ENCODE results near the gene TNS4. TPM values are rescaled to one million over a fixed set of nuclear protein-coding genes. Genes with fewer than 3 reads are reported as not detected.

TNS4 gene
- total and polyA plus RNA-seq, 8 donors, result 0.18 to 23.2 (median 0.76) TPM; not detected in 2

- TF ChIP-seq CTCF (IDR thresholded peaks at IDR 0.05) (no peak), POLR2AphosphoS5 (IDR thresholded peaks at IDR 0.05) (no peak), POLR2A (IDR thresholded peaks at IDR 0.05) (no peak), EP300 (IDR thresholded peaks at IDR 0.05) (no peak)
- Histone ChIP-seq H3K4me3 (no peak overlapping the region), H3K27me3 (no peaks in the 10 kb centered on the region), H3K4me1 (peaks cover 3 to 45% (median 32%) of the 10 kb centered on the region in 4 donors), H3K36me3 (no peaks in the 10 kb centered on the region), H3K9me3 (no peaks in the 10 kb centered on the region), H3K27ac (no peak overlapping the region)
- 85 to 93% (median 88%) methylated on average over 5 of the region's 5 CpGs for WGBS, 5 donors
- intact Hi-C loops (cut with DNase I; ENCODE audit: low total_unique reads), result no loop called here
- no peak for DNase-seq
These were observed 37.0 kb downstream of the TNS4 start for GRCh38 chr17:40464392-40464855.

- Histone ChIP-seq H3K4me1 (peaks cover 9 to 58% (median 43%) of the 10 kb centered on the region in 4 donors), H3K27me3 (no peaks in the 10 kb centered on the region), H3K36me3 (peaks cover 0 to 4% (median under 1%) of the 10 kb centered on the region in 4 donors), H3K9me3 (no peaks in the 10 kb centered on the region), H3K27ac (peak overlapping the region in 4 of 5 donors; percentile 57 to 71 (median 64)), H3K4me3 (no peak overlapping the region)
- TF ChIP-seq CTCF (IDR thresholded peaks at IDR 0.05) (no peak), POLR2AphosphoS5 (IDR thresholded peaks at IDR 0.05) (peak in 1 of 3 donors; percentile 14), EP300 (IDR thresholded peaks at IDR 0.05) (no peak), POLR2A (IDR thresholded peaks at IDR 0.05) (no peak)
- 61 to 77% (median 71%) methylated on average over 11 of the region's 11 CpGs for WGBS, 5 donors
- intact Hi-C loops (cut with DNase I; ENCODE audit: low total_unique reads), result no loop called here
- peak in 1 of 2 donors; percentile 43 for DNase-seq
These were observed 38.3 kb downstream of the TNS4 start for GRCh38 chr17:40463122-40463550.

GRCh38 chr17:40462343-40463121 is 38.9 kb downstream of the TNS4 start:
- no peaks in the 10 kb centered on the region for H3K9me3 ChIP-seq
- H3K4me3 ChIP-seq, result no peak overlapping the region
- no peak for DNase-seq
- 53 to 83% (median 73%) methylated on average over 8 to 9 of the region's 9 CpGs for WGBS, 5 donors
- no peaks in the 10 kb centered on the region for H3K27me3 ChIP-seq
- peaks cover 0 to 8% (median 5%) of the 10 kb centered on the region in 4 donors for H3K36me3 ChIP-seq
- TF ChIP-seq CTCF (IDR thresholded peaks at IDR 0.05), result no peak
- no peak for TF ChIP-seq POLR2AphosphoS5 (IDR thresholded peaks at IDR 0.05)
- intact Hi-C loops (cut with DNase I; ENCODE audit: low total_unique reads), result no loop called here
- H3K27ac ChIP-seq, result peak overlapping the region in 4 of 5 donors; percentile 57 to 71 (median 64)
- peaks cover 15 to 64% (median 49%) of the 10 kb centered on the region in 4 donors for H3K4me1 ChIP-seq

GRCh38 chr17:40461732-40462342 is 39.6 kb downstream of the TNS4 start:
- Histone ChIP-seq H3K9me3 (no peaks in the 10 kb centered on the region), H3K36me3 (peaks cover 2 to 15% (median 11%) of the 10 kb centered on the region in 4 donors), H3K4me1 (peaks cover 21 to 71% (median 55%) of the 10 kb centered on the region in 4 donors), H3K27ac (peak overlapping the region in 4 of 5 donors; percentile 57 to 71 (median 64)), H3K4me3 (no peak overlapping the region), H3K27me3 (no peaks in the 10 kb centered on the region)
- DNase-seq, result peak in 1 of 2 donors; percentile 64
- WGBS, 5 donors, result 56 to 81% (median 75%) methylated on average over 11 to 12 of the region's 12 CpGs
- intact Hi-C loops (cut with DNase I; ENCODE audit: low total_unique reads), result no loop called here
- TF ChIP-seq EP300 (IDR thresholded peaks at IDR 0.05) (no peak), CTCF (IDR thresholded peaks at IDR 0.05) (no peak)

Data from stomach (tissue), 9 donors.